SKM-1 treated with dmso at 0.1 percent for 144 hours (cell line): Measurements from ENCODE around the gene EPHA5.

Source experiments
- DNase-seq: peaks from one replicate; lab custom pipeline; 2025; ENCODE audit not compliant: unreplicated experiment; lab: John Stamatoyannopoulos, UW

EPHA5 gene

GRCh38 chr4:65508168-65508567, 162.1 kb downstream of the EPHA5 start:
- no peak for DNase-seq

DNA sequence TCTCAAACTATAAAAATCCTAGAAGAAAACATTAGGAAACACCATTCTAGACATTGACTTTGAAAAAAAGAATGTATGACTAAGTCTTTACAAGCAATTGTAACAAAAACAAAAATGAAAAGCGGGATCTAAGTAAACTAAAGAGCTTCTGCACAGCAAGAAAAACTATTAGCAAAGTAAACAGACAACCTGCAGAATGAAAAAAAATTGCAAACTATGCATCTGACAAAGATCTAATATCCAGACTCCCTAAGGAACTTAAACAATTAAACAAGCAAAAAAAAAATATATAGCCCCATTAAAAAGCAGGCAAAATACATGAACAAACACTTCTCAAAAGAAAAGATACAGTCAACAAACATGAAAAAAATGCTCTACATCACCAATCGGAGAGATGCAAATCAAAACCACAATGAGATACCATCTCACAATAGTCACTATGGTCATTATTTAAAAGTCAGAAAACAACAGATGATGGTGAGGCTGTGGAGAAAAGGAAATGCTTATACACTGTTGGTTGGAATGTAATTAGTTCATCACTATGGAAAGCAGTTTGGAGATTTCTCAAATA, 168.1 kb downstream of the EPHA5 start:
- DNase-seq, result no peak

DNA sequence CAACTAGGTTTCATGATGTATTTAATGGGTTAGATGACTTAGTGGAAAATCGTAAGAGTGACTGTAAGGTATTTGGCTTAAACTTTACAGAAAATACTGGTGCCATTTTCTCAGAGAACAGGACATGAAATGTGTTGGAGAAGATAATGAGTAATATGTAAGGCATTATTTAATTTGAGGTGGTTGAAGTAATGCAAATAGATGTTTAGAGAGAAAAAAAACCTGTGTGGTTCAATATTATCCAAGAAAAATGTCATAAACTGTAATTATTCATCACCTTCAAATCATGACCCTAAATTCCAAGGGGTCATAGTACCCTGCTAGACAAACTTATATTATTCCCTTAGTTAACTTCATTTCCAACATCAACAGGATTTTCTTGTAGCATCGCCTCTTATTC, 171.7 kb downstream of the EPHA5 start:
- DNase-seq, result no peak

DNA sequence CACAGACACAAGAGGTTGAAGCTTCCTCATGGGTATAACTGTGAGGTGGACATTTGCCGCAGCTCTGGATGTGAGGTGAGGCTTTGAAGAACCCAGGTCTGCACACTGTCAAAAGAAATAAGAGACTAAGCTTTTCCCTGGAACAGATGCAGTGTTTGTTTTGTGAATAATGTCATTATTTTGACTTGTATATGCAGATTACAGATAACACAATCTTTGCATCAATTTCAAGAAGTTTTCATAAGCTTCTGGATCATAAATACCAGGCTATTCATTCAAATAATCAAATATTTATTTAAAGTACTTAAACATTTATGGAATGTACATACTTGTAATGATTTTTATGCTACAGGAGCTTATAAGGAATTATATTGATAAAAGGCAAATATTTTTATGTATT, 174.8 kb downstream of the EPHA5 start:
- DNase-seq, result no peak

- DNase-seq, result no peak
Observed at GRCh38 chr4:65482410-65482809, 187.9 kb downstream of the EPHA5 start.

DNA sequence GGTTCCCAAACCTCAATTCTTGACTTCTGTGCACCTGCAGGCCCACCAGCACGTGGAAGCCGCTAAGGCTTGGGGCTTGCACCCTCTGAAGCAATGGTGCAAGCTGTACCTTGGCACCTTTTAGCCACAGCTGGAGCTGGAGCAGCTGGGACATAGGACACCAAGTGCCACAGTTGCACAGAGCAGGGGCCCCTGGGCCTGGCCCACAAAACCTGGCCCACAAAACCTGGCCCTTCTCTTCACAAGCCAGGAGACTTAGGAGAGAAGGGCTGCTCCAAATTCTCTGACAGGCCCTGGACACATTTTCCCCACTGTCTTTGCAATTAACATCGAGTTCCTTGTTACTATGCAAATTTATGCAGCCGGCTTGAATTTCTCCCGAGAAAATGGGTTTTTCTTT, 197.8 kb downstream of the EPHA5 start:
- DNase-seq, result no peak

- no peak for DNase-seq
Observed at GRCh38 chr4:65467068-65467680, 203.1 kb downstream of the EPHA5 start.

DNA sequence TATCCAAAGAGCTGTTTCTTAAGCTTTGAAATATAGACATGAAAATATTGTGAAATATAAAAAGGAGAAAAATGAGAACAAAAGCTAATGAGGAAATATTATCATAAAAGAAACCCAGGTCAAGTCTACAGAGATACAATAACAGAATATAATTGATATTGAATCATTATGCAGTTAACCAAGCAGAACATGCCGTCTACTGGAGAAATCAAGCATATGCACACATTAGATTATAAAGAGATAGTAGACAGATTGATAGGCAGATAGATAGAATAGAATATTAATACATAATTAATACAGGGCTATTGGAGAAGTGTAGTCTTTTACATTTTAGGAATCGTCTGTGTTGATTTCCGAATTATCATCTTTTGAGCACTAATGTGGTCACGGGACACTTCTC, 208.5 kb downstream of the EPHA5 start:
- DNase-seq, result no peak

DNA sequence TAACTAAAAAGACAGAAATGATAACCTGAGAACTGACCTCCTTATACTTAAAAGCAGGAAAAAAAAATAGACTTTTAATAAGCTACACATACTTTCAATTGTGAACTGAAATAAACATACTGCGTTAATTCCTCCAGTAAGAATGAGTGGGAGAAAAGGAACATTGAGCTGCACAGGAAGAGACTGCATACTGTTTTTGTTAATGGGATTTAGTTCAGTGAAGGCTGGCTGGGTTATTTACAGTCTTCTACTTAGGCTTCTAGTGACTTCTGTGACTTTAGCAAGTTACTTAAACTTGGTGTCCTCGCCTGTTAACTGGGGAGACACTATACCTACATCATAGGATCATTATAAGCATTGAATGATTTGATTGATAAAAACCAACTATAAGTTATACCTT, 213.3 kb downstream of the EPHA5 start:
- DNase-seq, result no peak

DNA sequence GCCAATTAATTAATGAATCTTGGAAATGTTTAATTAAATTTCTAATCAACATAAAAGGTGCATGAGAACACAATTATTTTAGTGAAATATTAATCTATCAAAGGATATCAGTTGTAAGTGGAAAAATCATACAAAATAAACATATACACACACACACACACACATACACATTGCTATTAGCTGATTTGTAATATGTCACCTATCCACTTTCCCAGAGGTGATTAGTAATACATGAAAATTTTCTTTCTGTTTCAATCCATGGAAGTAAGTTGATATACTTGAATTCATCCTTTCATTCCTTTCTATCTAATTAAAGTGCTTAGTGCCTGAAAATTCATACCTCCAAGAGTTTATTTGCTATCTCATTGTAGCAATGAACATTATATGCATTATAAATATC, 213.7 kb downstream of the EPHA5 start:
- no peak for DNase-seq

- DNase-seq, result no peak
Observed at GRCh38 chr4:65453398-65453797, 216.9 kb downstream of the EPHA5 start.

GRCh38 chr4:65450899-65451298, 219.4 kb downstream of the EPHA5 start:
- no peak for DNase-seq

DNA sequence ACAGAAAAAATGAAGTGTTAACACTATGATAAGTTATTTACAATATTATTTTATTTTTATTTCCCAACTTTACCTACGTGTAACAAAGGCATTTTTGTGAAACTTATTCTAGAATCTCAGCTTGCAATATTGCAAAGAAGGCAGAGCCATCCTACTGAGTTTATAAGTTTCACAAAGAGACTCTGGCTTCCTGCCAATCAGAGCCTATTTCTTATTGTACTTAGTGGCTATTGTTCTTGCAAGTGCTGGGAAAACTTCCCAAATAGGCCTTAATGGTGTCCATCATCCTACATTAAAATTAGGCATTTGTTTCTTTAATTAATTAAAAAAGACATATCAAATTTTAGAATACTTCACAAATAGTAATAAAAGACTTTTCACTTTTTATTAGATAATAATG, 233.2 kb downstream of the EPHA5 start:
- no peak for DNase-seq

- no peak for DNase-seq
Observed at GRCh38 chr4:65422109-65422508, 248.2 kb downstream of the EPHA5 start.

DNA sequence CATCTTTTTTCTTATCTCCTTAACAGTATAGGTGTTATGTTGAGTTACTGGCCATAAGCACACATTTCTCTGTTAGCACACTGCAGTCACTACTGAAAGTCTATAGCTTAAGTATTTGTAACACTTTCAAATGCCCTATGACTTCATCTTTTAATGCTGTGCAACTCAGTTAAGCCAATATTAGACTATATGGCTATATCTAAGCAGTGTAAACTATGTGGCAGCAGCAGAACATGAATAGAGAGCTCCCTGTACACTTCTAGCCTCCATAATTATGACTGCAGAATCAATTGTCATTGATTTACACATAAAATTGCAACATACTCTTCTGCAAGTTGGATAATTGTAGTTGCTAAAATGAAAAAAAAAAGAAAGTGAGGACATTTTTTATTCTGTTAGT, 250.3 kb downstream of the EPHA5 start:
- DNase-seq, result no peak

GRCh38 chr4:65416891-65417290, 253.4 kb downstream of the EPHA5 start:
- no peak for DNase-seq

- DNase-seq, result no peak
Observed at GRCh38 chr4:65407483-65407882, 262.8 kb downstream of the EPHA5 start.

DNA sequence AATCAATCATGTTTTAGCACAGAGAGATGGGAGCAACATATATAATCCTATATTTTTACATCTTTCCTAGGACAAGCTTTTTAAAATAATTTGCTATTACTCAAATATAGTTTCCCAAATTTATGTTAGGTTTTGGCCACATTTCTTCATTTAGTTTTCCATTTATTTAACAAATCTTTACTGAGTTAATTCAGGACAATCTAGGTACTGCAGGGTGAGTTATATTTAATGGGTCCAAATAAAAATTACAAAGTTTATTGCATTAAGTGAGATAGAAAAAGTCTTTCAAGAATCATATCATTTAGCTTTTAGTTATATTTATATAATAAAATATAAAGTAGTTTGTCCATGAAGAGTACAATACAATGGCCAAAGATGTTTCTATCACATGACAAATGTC, 269.2 kb downstream of the EPHA5 start:
- no peak for DNase-seq

- DNase-seq, result no peak
Observed at GRCh38 chr4:65399084-65399483, 271.2 kb downstream of the EPHA5 start.

DNA sequence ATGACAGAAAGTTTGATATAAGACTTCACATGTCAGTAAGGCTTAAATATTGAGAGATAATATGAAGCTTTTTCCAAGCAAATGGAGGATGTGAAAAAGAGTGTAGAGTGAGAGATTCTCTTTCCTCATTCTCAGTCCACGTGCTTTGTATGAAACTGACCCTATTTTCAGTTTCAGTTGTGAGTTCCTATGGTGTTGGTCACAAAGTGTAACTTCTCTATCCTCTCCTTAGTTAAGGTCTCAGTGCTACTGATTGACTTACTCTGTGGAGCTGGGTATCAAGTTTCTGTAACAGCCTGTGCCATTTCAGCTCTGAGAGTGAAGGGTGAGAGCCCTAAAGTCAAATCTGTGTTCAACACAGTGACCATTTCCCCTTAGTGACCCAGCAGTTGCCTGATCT, 277.2 kb downstream of the EPHA5 start:
- no peak for DNase-seq

GRCh38 chr4:65392488-65392887, 277.8 kb downstream of the EPHA5 start:
- no peak for DNase-seq

- DNase-seq, result no peak
Observed at GRCh38 chr4:65391814-65392213, 278.5 kb downstream of the EPHA5 start.

DNA sequence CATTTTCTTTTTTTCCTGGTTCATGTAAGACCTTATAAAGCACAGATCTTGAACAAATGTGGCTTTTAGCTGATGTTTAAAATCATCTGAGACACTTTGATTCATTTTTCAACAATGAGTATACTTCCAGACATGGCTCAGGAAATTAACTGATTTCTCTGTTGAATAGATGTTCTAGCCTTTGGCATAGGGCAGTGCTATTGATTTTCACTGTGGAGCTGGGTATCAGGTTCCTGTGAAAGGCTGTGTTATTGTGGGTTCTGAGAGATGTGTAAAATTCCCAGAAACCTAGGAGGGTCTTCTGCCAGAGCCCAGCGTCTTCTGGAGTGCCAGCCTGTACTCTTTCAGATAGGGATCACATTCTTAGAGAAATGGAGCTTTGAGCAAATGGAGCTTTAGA, 278.9 kb downstream of the EPHA5 start:
- DNase-seq, result no peak
